Lower lobe of right lung (tissue), 2 donors: ENCODE data around the gene TBK1. TPM values are rescaled to one million over a fixed set of nuclear protein-coding genes. Genes with fewer than 3 reads are reported as not detected.

ENCODE experiments used
- ATAC-seq, 2 donors: fragments of 200-7000 bp; cut with Tn5 transposase; one replicate each; pipeline ENCODE4 v1.9.1; 2020 to 2022; ENCODE audit warnings: mild to moderate bottlenecking in 2 of 2, moderate library complexity in 2 of 2
- DNase-seq: peaks from one replicate; pipeline ENCODE4 v3.0.0-alpha.2; 2020
- H3K27ac ChIP-seq: fragments of 200-600 bp; one replicate; pipeline ENCODE4 v1.8.0; 2022
- H3K27me3 ChIP-seq: fragments of 200-600 bp; one replicate; pipeline ENCODE4 v1.8.0; 2022; ENCODE audit warnings: low read depth
- H3K36me3 ChIP-seq: fragments of 200-600 bp; one replicate; pipeline ENCODE4 v1.8.0; 2022; ENCODE audit warnings: mild to moderate bottlenecking
- H3K4me1 ChIP-seq: fragments of 200-600 bp; one replicate; pipeline ENCODE4 v1.8.0; 2022
- H3K4me3 ChIP-seq: fragments of 200-600 bp; one replicate; pipeline ENCODE4 v1.8.0; 2022; ENCODE audit warnings: mild to moderate bottlenecking
- H3K9me3 ChIP-seq: fragments of 200-600 bp; one replicate; pipeline ENCODE4 v1.8.0; 2022
- intact Hi-C: fragments of 100-400 bp; cut with DNase I; formaldehyde crosslinking; loops from one replicate; pipeline ENCODE4 v1.11.0; 2022
- total RNA-seq: library from RNA; stranded (reverse); fragmentation: NEBNext Ultra II Directional; extraction: Animal tissue kit (Norgen Biotek cat#: 25700); gene quantifications from one replicate; pipeline ENCODE4 v1.2.1, GENCODE V29; 2021
- TF ChIP-seq, protein P1 (sequence below): fragments of 200-600 bp; IDR thresholded peaks from one replicate; pipeline ENCODE4 v1.8.0; 2022; ENCODE audit warnings: antibody characterized with exemption, mild to moderate bottlenecking
- donor health status: DM: no; HTN: yes; CAD: no; lungs with severe emphysema.

TBK1 gene
- total RNA-seq, 1 donor from 2014 or later = 25.0 TPM

DNA sequence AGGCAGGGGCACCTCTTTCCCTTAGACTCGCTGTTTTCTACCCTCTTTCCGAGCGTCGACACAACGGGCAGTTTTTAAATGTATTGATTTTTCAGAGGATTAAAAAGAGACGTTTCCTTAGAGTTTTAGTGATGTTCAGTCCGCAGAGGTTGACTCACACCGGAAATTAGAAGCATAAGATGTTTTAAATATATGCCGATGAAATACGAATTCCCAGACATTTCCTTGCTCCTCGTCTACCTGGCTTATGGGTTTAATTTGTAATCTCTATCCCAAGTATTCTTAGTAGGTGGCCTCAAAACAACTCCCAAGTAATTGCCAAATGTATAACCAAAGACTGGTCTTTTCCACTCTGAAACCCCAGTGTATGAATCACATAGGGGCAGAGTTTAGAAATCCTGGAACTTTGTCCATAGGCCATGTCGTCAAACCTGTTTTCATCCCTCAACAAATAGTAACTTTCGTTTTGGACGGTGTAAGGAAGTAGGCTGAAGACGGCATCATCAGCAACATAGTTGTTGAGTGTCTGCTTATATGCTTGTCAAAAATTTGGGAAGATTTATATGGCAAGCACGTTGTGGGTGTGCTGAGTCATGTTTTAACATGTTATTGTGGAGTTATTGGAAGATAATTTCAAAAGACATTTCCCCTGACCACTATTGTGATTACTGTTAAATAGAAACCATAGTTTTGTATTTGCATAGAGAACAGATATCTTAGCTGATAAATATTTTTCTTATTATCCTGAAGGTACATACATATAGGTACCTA lies 824 bp downstream of the TBK1 start:
- Histone ChIP-seq H3K36me3 (peaks cover 22% of the 10 kb centered on the region), H3K9me3 (no peaks in the 10 kb centered on the region), H3K27me3 (no peaks in the 10 kb centered on the region), H3K4me1 (peaks cover 24% of the 10 kb centered on the region), H3K27ac (peak overlapping the region; percentile 97), H3K4me3 (peak overlapping the region; percentile 92)
- TF ChIP-seq, protein P1, sequence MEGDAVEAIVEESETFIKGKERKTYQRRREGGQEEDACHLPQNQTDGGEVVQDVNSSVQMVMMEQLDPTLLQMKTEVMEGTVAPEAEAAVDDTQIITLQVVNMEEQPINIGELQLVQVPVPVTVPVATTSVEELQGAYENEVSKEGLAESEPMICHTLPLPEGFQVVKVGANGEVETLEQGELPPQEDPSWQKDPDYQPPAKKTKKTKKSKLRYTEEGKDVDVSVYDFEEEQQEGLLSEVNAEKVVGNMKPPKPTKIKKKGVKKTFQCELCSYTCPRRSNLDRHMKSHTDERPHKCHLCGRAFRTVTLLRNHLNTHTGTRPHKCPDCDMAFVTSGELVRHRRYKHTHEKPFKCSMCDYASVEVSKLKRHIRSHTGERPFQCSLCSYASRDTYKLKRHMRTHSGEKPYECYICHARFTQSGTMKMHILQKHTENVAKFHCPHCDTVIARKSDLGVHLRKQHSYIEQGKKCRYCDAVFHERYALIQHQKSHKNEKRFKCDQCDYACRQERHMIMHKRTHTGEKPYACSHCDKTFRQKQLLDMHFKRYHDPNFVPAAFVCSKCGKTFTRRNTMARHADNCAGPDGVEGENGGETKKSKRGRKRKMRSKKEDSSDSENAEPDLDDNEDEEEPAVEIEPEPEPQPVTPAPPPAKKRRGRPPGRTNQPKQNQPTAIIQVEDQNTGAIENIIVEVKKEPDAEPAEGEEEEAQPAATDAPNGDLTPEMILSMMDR = no peak
- DNase-seq (no peak), ATAC-seq (peak; percentile 68 to 81)
- intact Hi-C loops = no loop called here

DNA sequence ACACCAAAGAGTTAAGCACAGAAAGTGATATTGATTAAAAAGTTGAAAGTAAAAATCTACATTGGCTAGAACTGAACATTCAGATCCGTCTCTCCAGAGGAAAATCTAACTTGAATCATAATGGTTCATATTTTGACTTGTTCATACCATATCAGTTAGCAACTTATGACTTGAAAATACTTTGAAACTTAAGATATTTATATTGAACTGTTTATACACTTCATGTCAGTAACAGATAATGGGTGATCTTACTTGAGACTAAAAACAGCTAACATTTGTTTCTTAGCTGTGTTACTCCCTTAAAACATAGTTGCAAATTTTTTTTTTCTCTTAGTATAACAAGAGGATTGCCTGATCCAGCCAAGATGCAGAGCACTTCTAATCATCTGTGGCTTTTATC lies 3.6 kb downstream of the TBK1 start:
- no peak for DNase-seq
- Histone ChIP-seq H3K9me3 (no peaks in the 10 kb centered on the region), H3K4me1 (peaks cover 42% of the 10 kb centered on the region), H3K27ac (no peak overlapping the region), H3K4me3 (no peak overlapping the region), H3K36me3 (peaks cover 10% of the 10 kb centered on the region), H3K27me3 (no peaks in the 10 kb centered on the region)
- no peak for ATAC-seq
- intact Hi-C loops = no loop called here
- TF ChIP-seq, protein P1 = no peak

DNA sequence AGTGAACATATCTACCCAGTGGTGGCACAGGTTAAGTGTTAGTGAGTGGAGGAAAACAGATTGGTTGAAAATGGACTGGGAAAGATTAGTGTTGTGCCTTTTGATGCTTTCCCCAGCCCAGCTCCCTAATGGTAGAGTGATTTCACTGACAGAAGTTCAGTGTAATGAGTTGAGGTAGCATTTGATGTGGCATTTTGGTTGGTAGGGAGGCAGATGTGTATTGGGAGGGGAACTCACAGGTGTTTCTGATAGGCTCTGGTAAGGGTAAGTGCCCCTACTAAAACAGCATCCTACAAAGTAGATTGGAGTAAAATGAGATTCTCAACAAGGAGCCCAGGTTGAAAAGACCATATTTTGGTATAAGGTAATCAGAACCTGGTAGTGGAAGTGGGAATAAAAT lies 4.2 kb downstream of the TBK1 start:
- no peaks in the 10 kb centered on the region for H3K27me3 ChIP-seq
- no peaks in the 10 kb centered on the region for H3K9me3 ChIP-seq
- TF ChIP-seq, protein P1 = no peak
- H3K4me1 ChIP-seq = peaks cover 36% of the 10 kb centered on the region
- no peak for DNase-seq
- ATAC-seq = no peak
- intact Hi-C loops = no loop called here
- no peak overlapping the region for H3K4me3 ChIP-seq
- no peak overlapping the region for H3K27ac ChIP-seq
- H3K36me3 ChIP-seq = peaks cover 13% of the 10 kb centered on the region

DNA sequence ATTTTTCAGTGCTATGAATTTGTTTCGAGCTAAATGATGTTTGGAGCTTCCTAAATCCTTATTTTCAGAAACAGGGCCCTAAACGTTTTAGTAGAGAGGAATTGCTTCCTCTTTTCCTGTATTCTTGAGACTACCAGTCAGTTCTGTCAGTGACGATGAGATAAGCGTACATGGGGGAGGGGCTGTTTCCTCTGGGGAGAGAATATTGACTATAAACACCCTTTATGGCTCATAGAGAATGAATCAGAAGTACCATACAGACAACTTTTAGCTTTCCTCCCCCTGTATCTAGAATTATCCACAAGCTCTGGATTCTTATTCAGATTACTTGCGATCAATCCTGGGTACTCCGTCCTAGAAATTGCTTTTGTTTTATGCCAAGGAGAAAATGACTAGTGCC lies 5.1 kb downstream of the TBK1 start:
- peak overlapping the region; percentile 50 for H3K27ac ChIP-seq
- no peaks in the 10 kb centered on the region for H3K27me3 ChIP-seq
- intact Hi-C loops = no loop called here
- no peak overlapping the region for H3K4me3 ChIP-seq
- no peak for DNase-seq
- peaks cover 33% of the 10 kb centered on the region for H3K4me1 ChIP-seq
- no peak for ATAC-seq
- TF ChIP-seq, protein P1 = no peak
- H3K36me3 ChIP-seq = peaks cover 22% of the 10 kb centered on the region
- H3K9me3 ChIP-seq = no peaks in the 10 kb centered on the region

DNA sequence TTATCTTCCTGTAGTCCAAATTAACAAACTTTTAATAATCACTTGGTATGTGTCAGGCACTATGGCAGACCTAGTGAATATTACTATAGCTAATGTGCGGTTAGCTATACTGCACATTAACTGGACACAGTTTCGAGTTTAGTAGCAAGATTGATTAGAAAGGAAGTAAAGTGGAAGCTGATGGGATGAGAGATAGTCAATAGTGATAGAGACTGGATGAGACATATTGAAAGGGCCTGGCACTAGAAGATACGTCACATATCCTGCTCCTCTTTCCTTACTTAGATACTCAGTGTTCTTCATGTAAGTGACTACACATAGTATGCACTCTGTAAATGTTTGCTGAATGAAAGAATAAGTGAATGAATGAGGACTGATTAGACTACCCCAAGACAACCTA lies 5.5 kb downstream of the TBK1 start:
- Histone ChIP-seq H3K36me3 (peaks cover 24% of the 10 kb centered on the region), H3K9me3 (no peaks in the 10 kb centered on the region), H3K4me1 (peaks cover 33% of the 10 kb centered on the region), H3K4me3 (no peak overlapping the region), H3K27ac (peak overlapping the region; percentile 50), H3K27me3 (no peaks in the 10 kb centered on the region)
- DNase-seq = no peak
- TF ChIP-seq, protein P1 = no peak
- ATAC-seq = no peak
- intact Hi-C loops = no loop called here
